ENCODE data around the gene FLII. TPM values are rescaled to one million over a fixed set of nuclear protein-coding genes. Genes with fewer than 3 reads are reported as not detected.

Gene FLII
- total RNA-seq, 1 experiment from 2014 or later = 309 TPM

- no peak for TF ChIP-seq STAT6 (CRISPR knock-in tag; conservative IDR thresholded peaks at IDR 0.05; ENCODE audit: low read depth)
- TF ChIP-seq GRHL2 (CRISPR knock-in tag; IDR thresholded peaks at IDR 0.05; ENCODE audit: insufficient replicate concordance, severe bottlenecking) = no peak
- TF ChIP-seq CREM (CRISPR knock-in tag; IDR thresholded peaks at IDR 0.05) = no peak
- no peak for TF ChIP-seq E2F1 (CRISPR knock-in tag; IDR thresholded peaks at IDR 0.05)
- no peak for TF ChIP-seq AR (CRISPR knock-in tag; IDR thresholded peaks at IDR 0.05)
- no peak for TF ChIP-seq ZNF263 (CRISPR knock-in tag; IDR thresholded peaks at IDR 0.05; ENCODE audit: low read depth)
- TF ChIP-seq FOXP1 (CRISPR knock-in tag; IDR thresholded peaks at IDR 0.05; ENCODE audit: borderline replicate concordance) = no peak
- TF ChIP-seq KAT7 (CRISPR knock-in tag; IDR thresholded peaks at IDR 0.05; ENCODE audit: borderline replicate concordance) = no peak
Observed at GRCh38 chr17:18267366-18267765, 8.8 kb upstream of the FLII start (continued).

- Mint-ChIP-seq H3K27me3 (ENCODE audit: low read depth) (no peaks in the 10 kb centered on the region), H3K36me3 (peaks cover 7% of the 10 kb centered on the region; the same call in 1 of the 2 replicates), H3K4me1 (peaks cover 19% of the 10 kb centered on the region), H3K9me3 (no peaks in the 10 kb centered on the region), H3K27ac (no peak overlapping the region), H3K4me3 (no peak overlapping the region)
- ChIA-PET POLR2A (no interaction called here), CTCF (interaction anchor here (0.5 kb wide), 1 partner anchor 13 kb away, joined by 3 read pairs; no protein-coding TSS in a partner anchor)
- DNase-seq (ENCODE audit: low spot score) (no peak), ATAC-seq (no peak)
- TF ChIP-seq CTCF (IDR thresholded peaks at IDR 0.05) = no peak
- TF ChIP-seq MYBL2 (CRISPR knock-in tag; IDR thresholded peaks at IDR 0.05) = no peak
- no peak for TF ChIP-seq ZNF317 (CRISPR knock-in tag; IDR thresholded peaks at IDR 0.05; ENCODE audit: borderline replicate concordance, low read depth)
- no peak for TF ChIP-seq GRHL2 (CRISPR knock-in tag; IDR thresholded peaks at IDR 0.05; ENCODE audit: insufficient replicate concordance, severe bottlenecking)
Observed at GRCh38 chr17:18263885-18264682, 5.5 kb upstream of the FLII start.

GRCh38 chr17:18262641-18263040 is 4.1 kb upstream of the FLII start:
- Mint-ChIP-seq H3K4me3 (no peak overlapping the region), H3K9me3 (no peaks in the 10 kb centered on the region), H3K27me3 (ENCODE audit: low read depth) (no peaks in the 10 kb centered on the region), H3K27ac (no peak overlapping the region), H3K4me1 (peaks cover 17% of the 10 kb centered on the region), H3K36me3 (peaks cover 7% of the 10 kb centered on the region; the same call in 1 of the 2 replicates)
- ATAC-seq (no peak), DNase-seq (ENCODE audit: low spot score) (no peak)
- CTCF ChIA-PET = interaction anchor here (1.3 kb wide), 1 partner anchor 58 kb away, joined by 4 read pairs; no protein-coding TSS in a partner anchor
- POLR2A ChIA-PET = no interaction called here
- TF ChIP-seq ZNF121 (CRISPR knock-in tag; IDR thresholded peaks at IDR 0.05) (no peak), MXD4 (CRISPR knock-in tag; IDR thresholded peaks at IDR 0.05; ENCODE audit: borderline replicate concordance) (no peak), CDX4 (CRISPR knock-in tag; IDR thresholded peaks at IDR 0.05; ENCODE audit: borderline replicate concordance) (no peak), OVOL2 (CRISPR knock-in tag; IDR thresholded peaks at IDR 0.05; ENCODE audit: borderline replicate concordance) (no peak), EMX1 (CRISPR knock-in tag; IDR thresholded peaks at IDR 0.05) (no peak), ATF2 (CRISPR knock-in tag; IDR thresholded peaks at IDR 0.05; ENCODE audit: borderline replicate concordance, low read depth) (no peak), CREB1 (CRISPR knock-in tag; IDR thresholded peaks at IDR 0.05) (no peak), PRRX2 (CRISPR knock-in tag; IDR thresholded peaks at IDR 0.05) (no peak), ZNF232 (CRISPR knock-in tag; IDR thresholded peaks at IDR 0.05) (no peak), ZBTB21 (CRISPR knock-in tag; IDR thresholded peaks at IDR 0.05; ENCODE audit: borderline replicate concordance) (no peak)

Measured in WTC11 (cell line).